GM21515 (cell line): ENCODE data around the gene MARK1.
"Not testable (repeated sequence)": the region's sequence is repeated elsewhere in the genome, so short reads cannot be mapped to it uniquely, and the experiment has no call there.

ENCODE experiments used
- ATAC-seq: cut with Tn5 transposase; IDR thresholded peaks from one replicate; pipeline ENCODE4 v1.9.1; 2021; ENCODE audit not compliant: unreplicated experiment

Gene MARK1

DNA sequence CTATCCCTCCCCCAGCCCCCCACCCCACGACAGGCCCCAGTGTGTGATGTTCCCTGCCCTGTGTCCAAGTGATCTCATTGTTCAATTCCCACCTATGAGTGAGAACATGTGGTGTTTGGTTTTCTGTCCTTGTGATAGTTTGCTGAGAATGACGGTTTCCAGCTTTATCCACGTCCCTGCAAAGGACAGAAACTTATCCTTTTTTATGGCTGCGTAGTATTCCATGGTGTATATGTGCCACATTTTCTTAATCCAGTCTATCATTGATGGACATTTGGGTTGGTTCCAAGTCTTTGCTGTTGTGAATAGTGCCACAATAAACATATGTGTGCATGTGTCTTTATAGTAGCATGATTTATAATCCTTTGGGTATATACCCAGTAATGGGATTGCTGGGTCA is 77.7 kb downstream of the MARK1 start:
- not testable (repeated sequence) for ATAC-seq

DNA sequence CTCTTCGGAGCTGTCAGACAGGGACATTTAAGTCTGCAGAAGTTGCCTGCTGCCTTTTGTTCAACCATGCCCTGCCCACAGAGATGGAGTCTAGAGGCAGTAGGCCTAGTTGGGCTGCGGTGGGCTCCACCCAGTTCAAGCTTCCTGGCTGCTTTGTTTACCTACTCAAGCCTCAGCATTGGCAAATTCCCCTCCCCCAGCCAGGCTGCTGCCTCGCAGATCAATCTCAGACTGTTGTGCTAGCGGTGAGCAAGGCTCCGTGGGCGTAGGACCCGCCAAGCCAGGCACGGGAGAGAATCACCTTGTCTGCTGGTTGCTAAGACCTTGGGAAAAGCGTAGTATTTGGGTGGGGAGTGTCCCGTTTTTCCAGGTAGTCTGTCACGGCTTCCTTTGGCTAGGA is 83.2 kb downstream of the MARK1 start:
- not testable (repeated sequence) for ATAC-seq

DNA sequence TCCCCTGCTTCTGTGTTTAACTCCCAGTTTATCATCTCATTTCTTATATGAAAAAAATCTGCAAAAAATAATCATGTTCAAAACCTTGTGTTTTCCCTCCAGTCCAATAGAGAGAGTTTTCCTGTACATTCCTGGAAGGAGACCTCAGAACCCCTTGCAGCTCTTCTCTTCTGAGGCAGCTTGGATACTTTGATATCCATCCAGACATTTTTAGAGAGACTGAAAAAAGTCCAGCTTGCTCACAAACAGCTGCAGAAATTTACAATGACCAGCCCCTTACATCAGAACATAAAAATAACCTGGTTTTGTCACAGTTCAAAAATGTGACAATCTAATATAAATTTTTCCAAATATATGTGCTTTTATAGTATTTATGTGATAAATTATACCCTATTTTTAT is 88.9 kb downstream of the MARK1 start:
- ATAC-seq = no peak

DNA sequence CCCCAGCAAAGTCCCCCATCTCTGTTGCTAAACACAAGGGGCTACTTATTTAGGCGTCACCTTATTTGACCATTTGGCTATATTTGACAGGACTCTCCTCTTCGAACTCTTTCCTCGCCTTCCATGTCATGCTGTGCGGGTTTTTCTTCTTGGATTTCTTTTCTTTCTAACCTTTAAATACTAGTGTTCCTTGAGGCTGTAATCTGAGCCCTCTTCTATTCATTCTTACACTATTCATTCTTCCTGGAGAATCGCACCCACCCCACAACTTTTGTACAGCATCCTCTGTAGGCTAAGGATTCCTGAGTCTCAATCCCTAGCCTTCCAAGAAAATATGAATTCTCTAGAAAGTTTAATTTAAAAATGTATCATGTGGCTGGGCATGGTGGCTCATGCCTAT is 100.5 kb downstream of the MARK1 start:
- no peak for ATAC-seq

DNA sequence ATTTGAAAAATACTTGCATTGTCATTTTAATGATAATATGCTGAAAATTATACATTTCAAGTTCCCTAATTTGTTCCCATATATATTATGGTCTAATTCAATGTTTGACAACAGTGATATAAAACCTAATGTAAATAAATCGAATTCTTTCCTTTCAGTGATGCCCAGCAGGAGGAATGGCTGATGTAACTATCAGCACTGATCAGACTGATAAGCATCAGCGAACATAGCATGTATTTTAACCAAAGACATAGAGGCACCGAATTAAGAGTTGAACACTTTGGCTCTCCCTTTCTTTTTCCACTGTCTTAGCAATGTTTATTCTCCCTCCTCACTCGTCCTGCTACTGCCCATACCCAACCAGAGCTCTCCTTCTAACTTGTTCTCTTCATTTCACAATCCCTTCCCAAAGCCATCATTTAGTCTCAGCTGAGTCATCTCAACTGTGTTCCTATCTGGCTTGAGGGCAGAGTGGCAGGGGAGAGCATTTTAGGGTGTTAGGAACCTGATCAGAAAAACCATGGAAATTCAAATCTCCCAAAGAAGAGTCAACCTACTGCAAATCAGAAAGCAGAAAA is 103.4 kb downstream of the MARK1 start:
- no peak for ATAC-seq

DNA sequence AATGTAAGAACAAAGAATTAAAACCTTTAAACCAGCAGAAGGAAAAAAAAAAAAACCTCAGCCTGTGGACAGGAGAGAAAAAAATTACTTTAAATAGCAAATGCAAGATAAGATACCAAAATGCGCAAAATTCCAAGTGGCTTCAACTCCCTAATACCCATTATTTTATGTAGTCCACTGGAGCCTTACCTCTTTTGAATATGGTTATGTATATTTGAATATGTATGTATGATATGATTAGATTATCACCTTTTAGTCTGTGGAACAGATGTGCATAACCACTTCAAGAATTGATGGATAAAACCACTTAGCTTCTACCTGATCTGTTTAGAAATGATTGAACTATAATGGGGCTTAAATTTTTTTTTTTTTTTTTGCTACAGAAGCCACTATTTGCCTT is 109.8 kb downstream of the MARK1 start:
- no peak for ATAC-seq

DNA sequence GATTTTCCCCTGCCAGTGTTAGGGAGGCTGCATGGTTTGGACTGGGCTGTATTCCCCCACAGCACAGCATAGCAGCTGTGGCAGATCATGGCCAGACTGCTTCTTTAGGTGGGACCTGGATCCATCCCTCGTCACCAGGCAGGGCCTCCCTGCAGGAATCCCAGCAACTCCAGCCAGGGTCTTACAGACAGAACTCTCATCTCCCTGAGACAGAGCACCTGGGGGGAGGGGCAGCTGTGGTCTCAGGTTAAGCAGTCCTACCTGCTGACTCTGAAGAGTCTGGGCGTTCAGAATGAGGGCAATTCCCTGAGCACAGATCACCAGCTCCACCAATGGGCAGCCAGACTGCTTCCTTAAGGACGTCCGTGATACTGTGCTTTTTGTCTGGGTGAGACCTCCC is 114.3 kb downstream of the MARK1 start:
- ATAC-seq = no peak

DNA sequence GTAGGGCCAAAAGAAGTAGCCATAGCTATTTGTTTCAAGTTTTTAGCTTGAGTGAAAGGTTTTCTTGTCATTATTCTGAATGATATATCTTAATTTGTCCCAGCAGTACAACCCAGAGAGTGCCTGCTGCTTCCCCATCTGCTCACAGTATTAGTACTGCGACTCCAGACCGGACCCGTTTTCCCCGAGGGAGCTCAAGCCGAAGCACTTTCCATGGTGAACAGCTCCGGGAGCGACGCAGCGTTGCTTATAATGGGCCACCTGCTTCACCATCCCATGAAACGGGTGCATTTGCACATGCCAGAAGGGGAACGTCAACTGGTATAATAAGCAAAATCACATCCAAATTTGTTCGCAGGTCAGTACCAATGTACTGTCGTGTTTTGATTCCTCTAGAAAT is 125.1 kb downstream of the MARK1 start:
- no peak for ATAC-seq

DNA sequence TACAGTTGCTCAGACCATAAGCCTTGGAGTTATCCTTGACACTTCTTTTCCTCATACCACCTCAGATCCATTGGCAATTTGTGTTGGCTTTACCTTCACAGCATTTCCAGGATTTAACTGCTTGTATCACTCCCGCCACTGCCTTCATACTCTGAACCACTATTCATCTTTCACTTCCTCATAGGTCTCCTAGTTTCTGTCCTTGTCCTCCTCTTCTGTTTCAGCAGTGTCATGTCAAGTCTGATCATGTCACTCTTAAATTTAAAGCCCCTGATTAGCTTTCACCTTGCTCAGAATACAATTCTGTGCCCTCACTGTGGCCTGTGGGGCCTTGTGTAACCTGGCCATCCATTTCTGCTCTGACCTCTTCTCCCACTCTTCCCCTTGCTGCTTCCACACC is 127.6 kb downstream of the MARK1 start:
- ATAC-seq = peak; percentile 99

DNA sequence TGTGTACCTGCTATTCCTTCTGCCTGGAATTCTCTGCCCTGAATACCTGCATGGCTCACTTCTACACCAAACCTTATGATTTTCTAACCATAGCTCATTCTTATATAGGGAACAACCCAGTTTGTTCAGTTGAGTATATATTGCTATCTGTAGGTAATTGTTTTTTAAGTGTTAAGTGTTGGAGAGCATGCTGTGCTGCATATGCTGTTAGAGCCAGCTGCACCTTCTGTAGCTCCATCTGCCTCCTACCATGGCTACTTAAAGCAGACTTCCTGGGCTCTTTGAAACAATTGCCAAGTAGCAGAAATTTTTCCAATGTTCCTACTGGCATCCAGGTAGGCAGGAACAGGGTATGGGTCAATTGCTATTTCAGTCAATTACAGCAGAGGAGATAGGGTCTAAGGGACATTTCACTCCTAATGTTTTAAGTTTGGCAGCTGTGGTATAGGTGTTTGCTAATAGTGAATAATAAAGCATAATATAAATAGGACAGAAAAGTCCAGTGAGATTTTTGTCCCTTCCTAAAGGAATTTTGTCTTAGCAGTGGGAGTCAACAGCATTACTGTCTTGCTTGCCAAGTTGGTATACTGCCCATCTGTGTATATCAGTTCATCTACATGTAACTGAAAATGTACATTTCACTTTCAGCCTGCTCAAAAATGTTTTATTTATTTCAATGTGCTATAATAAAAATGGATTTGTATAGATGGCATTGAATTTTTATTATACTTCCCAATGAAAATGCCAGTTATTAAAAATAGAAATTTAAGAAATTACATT is 128.2 kb downstream of the MARK1 start:
- ATAC-seq = peak; percentile 25

DNA sequence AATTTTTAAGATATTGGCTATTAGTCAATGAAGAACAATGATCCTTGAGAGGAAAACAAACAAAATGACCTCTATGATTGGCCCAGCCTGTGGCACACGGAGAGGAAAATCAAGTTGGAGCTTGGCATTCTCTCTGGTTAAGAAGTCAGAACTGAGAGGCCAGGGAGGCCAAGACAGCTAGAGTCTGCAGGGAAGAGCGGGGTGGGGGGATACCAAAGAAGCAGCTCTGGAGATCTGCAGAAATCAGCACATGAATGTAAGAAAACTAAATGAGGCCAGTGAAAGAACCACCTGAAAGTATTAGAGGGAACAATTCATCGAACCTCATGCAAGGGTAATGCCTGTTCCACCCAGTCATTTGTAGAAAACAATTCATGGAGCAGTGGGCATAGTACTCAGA is 138.4 kb downstream of the MARK1 start:
- no peak for ATAC-seq

DNA sequence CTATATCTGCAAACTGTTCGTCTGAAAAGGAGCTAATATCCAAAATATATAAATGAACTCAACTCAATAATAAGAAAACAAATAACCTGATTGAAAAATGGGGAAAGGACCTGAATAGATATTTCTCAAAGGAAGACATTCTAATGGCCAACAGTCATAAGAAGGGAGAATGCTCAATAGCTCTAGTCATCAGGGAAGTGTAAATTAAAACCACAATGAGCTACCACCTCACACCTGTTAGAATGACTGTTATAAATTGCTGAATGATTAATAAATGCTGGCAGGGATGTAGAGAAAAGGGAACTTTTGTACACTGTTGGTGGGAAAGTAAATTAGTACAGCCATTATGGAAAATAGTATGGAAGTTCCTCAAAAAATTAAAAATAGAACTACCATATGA is 141.1 kb downstream of the MARK1 start:
- no peak for ATAC-seq

DNA sequence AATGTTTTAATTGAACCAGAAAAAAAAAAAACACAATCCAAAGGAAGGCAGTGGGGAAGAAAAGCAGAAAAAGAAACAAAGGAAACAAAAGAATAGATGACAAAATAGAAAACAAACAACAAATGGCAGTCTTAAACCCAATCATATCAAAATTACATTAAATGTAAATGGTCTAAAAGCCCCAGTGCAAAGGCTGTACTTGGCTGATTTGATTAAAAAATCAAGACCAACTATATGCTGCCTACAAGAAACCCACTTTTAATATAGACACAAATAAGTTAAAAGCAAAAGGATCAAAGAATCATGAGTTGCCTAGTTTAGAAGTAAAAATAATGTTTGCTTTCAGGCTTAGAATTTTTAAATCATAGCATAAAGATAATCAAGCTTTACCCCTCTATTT is 142.4 kb downstream of the MARK1 start:
- ATAC-seq = no peak

DNA sequence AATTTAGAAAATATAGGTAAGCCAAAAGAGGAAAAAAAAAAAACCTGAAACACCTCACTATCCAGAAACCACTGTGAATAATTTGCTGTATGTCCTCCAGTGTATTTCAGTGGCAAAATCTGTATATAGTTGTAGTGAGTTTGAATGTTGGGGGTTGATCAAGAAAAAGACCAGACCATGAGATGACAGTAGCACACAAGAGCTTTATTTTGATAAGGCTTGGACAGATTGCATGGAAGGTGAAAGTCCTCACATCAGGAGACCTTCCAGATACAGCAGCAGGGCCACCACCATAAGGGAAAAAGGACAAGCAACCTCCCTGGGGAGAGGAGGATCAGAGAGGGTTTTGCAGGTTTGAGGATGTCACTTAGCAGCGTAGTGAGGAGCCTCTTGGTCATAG is 146.0 kb downstream of the MARK1 start:
- ATAC-seq = no peak

DNA sequence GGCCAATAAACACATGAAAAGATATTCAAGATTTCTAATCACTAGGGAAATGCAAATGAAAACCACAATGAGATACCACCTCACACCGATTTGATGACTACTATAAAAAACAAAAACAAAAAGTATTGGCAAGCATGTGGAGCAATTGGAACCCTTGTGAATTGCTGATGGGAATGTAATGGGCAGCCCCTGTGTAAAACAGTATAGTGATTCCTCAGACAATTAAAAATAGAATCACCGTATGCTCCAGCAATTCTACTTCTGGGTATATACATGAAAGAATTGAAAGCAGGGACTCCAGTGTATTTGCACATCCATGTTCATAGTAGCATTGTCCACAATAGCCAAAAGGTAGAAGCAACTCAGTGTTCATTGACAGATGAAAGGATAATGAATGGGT is 149.3 kb downstream of the MARK1 start:
- ATAC-seq = no peak

DNA sequence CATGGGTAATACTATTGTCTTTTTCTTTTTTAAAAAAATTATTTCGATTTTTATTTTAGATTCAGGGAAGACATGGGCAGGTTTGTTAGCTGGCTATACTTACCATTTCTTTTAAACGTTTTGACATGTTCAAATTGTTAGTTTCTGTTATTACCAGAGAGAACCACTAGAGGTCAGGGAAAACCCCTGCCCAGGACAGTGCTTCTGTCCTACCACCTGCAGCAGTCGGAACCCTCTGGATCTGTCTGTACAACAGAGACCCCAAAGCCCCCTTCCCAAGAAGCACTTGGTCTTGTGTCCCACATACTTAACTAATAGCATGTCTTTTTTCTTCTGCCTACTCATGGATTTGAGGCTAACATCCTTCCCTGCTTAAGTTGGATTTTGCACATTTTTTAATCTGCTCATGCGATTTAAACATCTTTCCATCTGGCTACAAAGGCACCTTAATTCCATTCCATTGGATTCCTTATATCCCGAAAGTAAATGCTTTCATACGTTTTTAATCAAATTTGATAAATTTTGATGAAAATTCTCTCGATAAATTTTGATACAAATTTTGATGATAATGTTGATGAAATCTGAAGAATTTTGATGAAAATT is 152.2 kb downstream of the MARK1 start:
- peak; percentile 97 for ATAC-seq

DNA sequence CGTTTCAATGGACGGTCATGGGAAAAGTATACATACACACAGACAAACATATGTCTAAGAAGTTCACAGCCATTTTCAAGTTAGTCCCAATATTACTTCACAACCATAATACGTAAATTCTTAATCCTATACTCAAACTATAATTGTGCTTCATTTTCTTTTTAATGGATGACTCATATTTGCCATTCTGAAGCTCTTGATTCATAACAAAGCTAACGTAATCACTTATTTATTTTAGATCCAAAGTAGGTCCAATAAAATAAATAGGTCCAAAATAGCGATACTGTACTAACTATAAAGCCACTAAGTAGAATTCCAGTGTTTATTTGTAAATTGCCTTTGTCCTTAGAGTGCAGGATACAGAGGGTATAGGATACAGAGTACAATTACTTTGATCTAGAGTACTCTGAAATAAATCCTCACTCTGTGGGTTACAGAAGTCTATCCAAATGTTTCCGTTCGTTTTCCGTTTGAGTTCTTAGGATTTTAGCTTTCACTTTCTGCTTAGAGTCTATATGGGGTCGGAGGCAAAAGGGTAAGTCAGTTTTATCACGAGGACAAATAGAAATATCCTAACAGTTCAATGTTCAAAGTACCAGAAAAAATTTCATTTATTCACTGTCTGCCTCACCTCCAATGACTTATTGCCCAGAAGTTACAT is 153.4 kb downstream of the MARK1 start:
- no peak for ATAC-seq

DNA sequence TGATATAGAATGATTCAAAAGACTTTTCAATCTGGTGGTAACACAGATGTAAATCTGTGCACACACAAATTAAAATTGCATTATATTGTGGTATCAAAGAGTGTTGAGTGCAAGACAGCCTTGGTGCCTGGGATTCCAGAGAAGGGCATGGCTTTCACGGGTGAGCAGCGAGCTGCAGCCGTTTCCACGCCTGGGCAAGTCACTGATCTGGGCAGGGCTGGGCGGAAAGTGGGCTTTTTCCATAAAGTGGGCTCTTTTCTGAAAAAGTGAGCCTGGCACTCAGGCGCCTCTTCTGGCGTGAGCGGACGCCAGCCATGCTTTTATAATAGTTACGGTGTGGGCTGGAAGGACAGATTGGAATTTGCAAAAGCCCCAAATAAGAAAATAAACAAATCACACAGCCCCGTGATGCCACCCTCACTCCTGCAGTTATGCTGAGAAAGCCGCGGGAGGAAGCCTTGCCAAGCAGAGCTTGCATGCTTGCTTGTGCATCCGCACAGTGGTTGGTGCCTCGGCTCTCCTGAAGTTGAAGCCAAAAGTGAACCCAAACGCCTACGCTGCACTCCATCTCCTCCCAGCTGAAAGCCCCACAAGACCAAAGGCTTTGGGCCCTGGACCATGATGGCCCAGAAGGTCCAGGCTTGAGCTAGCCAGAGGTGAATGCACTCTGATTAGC is 155.1 kb downstream of the MARK1 start:
- ATAC-seq = no peak

DNA sequence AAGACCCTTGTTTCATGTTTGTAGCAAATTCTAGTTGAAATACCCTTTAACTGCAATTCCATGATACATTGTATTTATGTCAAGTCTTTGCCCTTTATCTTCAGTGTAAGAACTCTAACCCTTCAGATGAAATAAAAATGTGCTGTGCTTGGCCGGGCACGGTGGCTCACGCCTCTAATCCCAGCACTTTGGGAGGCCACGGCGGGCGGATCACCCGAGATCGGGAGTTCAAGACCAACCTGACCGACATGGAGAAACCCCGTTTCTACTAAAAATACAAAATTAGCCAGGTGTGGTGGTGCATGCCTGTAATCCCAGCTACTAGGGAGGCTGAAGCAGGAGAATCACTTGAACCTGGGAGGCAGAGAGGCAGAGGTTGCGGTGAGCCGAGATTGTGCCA is 155.8 kb downstream of the MARK1 start:
- ATAC-seq = not testable (repeated sequence)

DNA sequence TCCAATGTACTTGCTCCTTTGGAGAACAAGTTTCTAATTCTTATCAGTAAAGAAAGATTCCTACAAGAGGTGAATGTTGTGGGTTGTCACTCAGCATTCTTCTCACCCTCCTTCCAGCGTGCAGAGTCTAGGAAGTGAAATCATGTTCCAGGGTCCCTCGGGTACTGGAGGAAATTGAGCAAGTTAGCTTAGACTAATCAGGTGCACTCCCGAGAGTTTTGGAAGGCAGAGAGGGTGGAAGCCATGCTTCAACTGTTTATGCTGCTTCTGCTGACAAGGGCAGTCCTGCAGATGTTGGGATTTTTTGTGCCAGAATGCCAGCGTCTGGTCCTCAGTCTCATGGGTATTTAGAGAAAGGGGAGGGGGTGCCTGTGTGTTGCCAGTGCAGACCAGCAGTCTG is 157.0 kb downstream of the MARK1 start:
- ATAC-seq = no peak

DNA sequence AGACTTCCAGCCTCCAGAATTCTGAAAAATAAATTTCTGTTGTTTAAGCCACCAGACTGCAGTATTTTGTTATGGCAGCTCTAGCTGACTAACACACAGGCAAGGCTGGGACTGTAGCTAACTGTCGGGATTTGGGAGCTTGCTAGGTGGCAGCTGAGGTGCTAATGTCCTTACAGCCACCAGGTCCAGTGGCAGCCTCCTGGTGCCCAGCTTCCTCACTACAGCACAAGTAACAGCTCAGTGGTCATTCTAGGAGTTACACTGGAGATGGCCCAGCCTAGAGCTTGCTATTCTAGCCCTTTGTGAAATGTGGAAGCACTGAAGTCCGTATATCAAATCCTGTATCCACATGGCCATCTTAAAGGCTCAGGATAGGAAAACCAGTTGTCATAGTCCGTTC is 157.9 kb downstream of the MARK1 start:
- no peak for ATAC-seq
